G401.6 (cell line): ENCODE results near the gene HPGDS.
A peak's percentile ranks its signal among the peaks of the same experiment; 100 is the strongest.
"Not testable (repeated sequence)": the region's sequence is repeated elsewhere in the genome, so short reads cannot be mapped to it uniquely, and the experiment has no call there.

Experiments used
- FAIRE-seq: peaks from 2 replicates; lab custom pipeline; 2012; peaks lifted over from hg19 to GRCh38; lab: Jason Lieb, UNC

Gene HPGDS

GRCh38 chr4:94307231-94307871 lies 35.3 kb downstream of the HPGDS start:
- no peak for FAIRE-seq

GRCh38 chr4:94306713-94307112 lies 35.9 kb downstream of the HPGDS start:
- FAIRE-seq, result no peak

- FAIRE-seq, result no peak
Observed at GRCh38 chr4:94305466-94306225, 37.0 kb downstream of the HPGDS start.

GRCh38 chr4:94304365-94304971 lies 38.2 kb downstream of the HPGDS start:
- FAIRE-seq, result peak; percentile 91

GRCh38 chr4:94302191-94302590 lies 40.4 kb downstream of the HPGDS start:
- FAIRE-seq, result no peak

GRCh38 chr4:94298725-94299252 lies 43.8 kb downstream of the HPGDS start:
- FAIRE-seq, result no peak

GRCh38 chr4:94295473-94295872 lies 47.2 kb downstream of the HPGDS start:
- not testable (repeated sequence) for FAIRE-seq

- not testable (repeated sequence) for FAIRE-seq
Observed at GRCh38 chr4:94293981-94294380, 48.7 kb downstream of the HPGDS start.

- no peak for FAIRE-seq
Observed at GRCh38 chr4:94290245-94290644, 52.4 kb downstream of the HPGDS start.

GRCh38 chr4:94285666-94286065 lies 57.0 kb downstream of the HPGDS start:
- no peak for FAIRE-seq

- no peak for FAIRE-seq
Observed at GRCh38 chr4:94284889-94285288, 57.7 kb downstream of the HPGDS start.

- FAIRE-seq, result no peak
Observed at GRCh38 chr4:94278781-94279180, 63.9 kb downstream of the HPGDS start.

GRCh38 chr4:94277534-94277933 lies 65.1 kb downstream of the HPGDS start:
- FAIRE-seq, result no peak

- no peak for FAIRE-seq
Observed at GRCh38 chr4:94276204-94276603, 66.4 kb downstream of the HPGDS start.

GRCh38 chr4:94274912-94275311 lies 67.7 kb downstream of the HPGDS start:
- no peak for FAIRE-seq

GRCh38 chr4:94271248-94271647 lies 71.4 kb downstream of the HPGDS start:
- FAIRE-seq, result no peak

- no peak for FAIRE-seq
Observed at GRCh38 chr4:94267037-94267436, 75.6 kb downstream of the HPGDS start.

GRCh38 chr4:94262163-94263016 lies 80.2 kb downstream of the HPGDS start:
- FAIRE-seq, result no peak

- FAIRE-seq, result peak; percentile 84
Observed at GRCh38 chr4:94256828-94257227, 85.8 kb downstream of the HPGDS start.

- no peak for FAIRE-seq
Observed at GRCh38 chr4:94256144-94256783, 86.4 kb downstream of the HPGDS start.

- no peak for FAIRE-seq
Observed at GRCh38 chr4:94253036-94253435, 89.6 kb downstream of the HPGDS start.

- no peak for FAIRE-seq
Observed at GRCh38 chr4:94251094-94251493, 91.5 kb downstream of the HPGDS start.
